GM10266 (cell line): ENCODE measurements around the gene AGPAT4.

Source experiments
- DNase-seq: peaks from one replicate; pipeline ENCODE4 v3.0.0; 2012; ENCODE audit errors: extremely low spot score
- CTCF ChIP-seq: IDR thresholded peaks from 2 replicates; pipeline ENCODE4 v1.5.1; 2012; ENCODE audit warnings: mild to moderate bottlenecking, low read depth; ENCODE audit not compliant: control insufficient read depth, insufficient read depth; ENCODE audit errors: missing control alignments

The AGPAT4 gene

GRCh38 chr6:161261325-161261724 lies 12.5 kb downstream of the AGPAT4 start:
- no peak for DNase-seq
- TF ChIP-seq CTCF: no peak

GRCh38 chr6:161259302-161259701 lies 14.6 kb downstream of the AGPAT4 start:
- TF ChIP-seq CTCF: no peak
- no peak for DNase-seq

DNA sequence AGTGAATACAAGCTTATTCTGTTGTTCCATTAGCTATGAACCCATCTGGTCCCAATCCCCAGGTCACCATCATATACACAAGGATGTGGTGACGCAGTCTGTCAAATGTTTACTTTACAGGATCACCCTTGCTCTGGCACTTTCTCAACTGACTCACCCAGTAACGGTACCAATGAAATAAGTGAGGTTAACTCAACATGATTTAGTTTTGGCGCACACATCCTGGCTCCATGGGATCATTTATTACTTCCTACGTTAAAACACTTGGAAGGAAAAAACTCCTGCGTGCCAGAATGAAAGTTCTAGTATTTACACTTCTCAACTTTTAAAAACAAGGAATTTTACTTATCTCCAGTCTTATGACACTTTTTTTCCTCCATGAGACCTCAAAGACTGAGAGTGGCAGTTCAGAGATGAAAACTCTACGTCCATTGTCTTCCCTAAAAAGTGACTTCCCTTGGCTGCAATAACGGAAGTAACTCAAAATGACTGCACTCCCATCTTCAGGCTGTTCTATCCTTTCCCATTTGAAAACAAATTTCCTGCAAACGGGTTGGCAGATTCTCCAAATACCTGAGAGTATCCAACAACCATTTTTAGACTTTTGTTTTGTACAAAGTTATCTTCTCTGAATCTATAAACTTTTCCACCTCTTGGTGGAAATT lies 15.9 kb downstream of the AGPAT4 start:
- DNase-seq: no peak
- no peak for TF ChIP-seq CTCF

DNA sequence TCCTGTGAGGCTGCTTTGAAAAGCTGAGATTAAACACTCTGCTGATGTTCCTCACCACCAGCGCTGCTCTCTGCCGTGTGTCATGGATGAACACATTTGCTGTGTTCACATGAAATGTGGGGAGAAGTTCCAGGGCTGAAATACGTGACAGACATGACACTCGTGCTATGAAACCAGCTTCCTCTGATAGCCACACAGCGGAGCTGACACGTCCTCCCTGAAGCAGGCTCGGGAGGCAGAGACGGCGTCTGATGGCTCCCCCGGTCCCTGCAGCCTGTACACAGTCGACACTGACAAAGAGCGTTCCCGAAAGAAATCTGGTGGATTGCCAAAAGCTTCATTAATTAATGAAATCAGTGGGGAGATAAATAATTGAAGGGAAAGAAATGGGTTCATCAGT lies 17.5 kb downstream of the AGPAT4 start:
- no peak for TF ChIP-seq CTCF
- DNase-seq: no peak

DNA sequence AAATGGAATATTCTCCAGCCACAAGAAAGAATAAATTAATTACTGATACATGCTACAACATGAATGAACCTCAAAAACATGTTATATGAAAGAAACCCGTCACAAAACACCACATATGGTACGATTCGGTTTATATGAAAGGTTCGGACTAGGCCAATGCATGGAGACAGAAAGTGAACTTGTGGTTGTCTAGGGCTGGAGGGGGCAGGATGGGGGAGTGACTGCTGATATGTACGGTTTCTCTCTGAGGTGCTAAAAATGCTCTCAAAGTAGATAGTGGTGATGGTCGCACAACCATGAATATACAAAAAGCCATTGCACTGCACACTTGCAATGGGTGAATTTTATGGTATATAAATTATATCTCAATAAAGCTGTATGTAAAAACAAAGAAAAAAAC lies 18.3 kb downstream of the AGPAT4 start:
- no peak for DNase-seq
- no peak for TF ChIP-seq CTCF

DNA sequence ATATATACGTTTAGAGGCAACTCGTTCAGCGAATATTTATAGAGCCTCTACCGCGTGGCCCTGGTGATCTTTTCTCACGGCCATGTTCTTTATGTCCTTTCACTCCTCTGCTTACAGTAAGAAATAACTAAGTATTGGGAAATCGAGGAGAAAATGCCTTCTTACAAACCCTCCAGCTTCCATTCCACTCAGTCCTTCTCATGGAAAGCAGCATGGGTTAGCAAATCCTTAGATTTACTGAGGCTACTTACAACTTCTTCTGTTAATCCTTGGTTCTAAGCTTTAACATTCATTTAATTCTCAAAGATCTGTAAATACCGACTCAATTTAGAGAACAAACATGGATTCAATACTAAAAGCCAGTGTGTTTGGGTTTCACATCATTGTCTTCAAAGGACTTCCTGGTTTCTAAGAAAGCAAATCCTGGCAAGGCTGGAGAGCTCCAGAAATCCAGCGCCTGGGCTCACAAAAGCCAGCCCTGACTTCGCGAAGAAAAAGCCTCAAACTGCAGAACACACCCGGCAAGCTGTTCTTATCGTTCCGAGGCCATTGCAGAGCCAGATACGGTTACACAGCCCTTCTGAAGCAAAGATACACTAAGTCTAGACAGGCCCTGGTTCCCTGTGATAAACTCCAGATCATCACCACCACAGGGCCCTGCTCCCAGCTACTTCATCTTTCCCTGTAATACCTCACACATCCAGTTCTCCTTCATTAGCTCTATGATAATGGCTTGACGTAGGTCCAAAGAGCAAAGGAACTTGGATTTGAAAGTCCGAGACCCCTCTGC lies 19.2 kb downstream of the AGPAT4 start:
- DNase-seq: no peak
- TF ChIP-seq CTCF: no peak

- no peak for TF ChIP-seq CTCF
- no peak for DNase-seq
Measured at GRCh38 chr6:161254126-161254463, 19.8 kb downstream of the AGPAT4 start.
